ENCODE measurements around the gene SMOC2.
"Not testable (repeated sequence)": the region's sequence is repeated elsewhere in the genome, so short reads cannot be mapped to it uniquely, and the experiment has no call there.

SMOC2 gene

GRCh38 chr6:168676552-168677322, 235.8 kb downstream of the SMOC2 start:
- FAIRE-seq: no peak
- DNase-seq (ENCODE audit: insufficient read length, low spot score): no peak

DNA sequence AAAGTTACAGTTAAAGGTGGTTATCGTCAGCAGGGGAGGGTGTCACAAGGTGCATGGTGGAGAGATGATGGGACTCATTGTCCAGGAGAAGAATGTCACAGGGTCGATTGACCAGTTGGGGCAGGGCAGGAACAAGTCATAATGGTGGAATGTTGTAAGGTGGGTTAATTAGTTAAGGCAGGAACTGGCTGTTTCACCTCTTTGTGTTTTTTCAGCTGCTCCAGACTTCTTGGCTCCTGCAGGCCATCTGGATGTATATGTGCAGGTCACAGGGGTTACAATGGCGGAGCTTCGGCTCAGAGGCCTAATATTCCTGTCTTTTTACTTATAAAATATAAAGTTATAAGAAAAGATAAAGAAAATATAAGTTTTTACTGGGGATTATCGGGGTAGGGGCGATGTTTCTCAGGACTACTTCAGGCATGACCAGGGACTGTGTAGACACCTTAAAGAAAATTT, 236.4 kb downstream of the SMOC2 start:
- FAIRE-seq: not testable (repeated sequence)

More at GRCh38 chr6:168676552-168677322, 235.8 kb downstream of the SMOC2 start:
- TF ChIP-seq POLR2A (IDR thresholded peaks at IDR 0.05; ENCODE audit: low read depth, low read length): no peak

GRCh38 chr6:168678077-168678476, 237.1 kb downstream of the SMOC2 start:
- DNase-seq (ENCODE audit: insufficient read length, low spot score) (no peak), FAIRE-seq (no peak)
- TF ChIP-seq POLR2A (IDR thresholded peaks at IDR 0.05; ENCODE audit: low read depth, low read length): no peak

More for the DNA sequence above, 236.4 kb downstream of the SMOC2 start:
- DNase-seq (ENCODE audit: insufficient read length, low spot score): not testable (repeated sequence)

- no peak for FAIRE-seq
- no peak for DNase-seq (ENCODE audit: insufficient read length, low spot score)
- TF ChIP-seq POLR2A (IDR thresholded peaks at IDR 0.05; ENCODE audit: low read depth, low read length): no peak
Observed at GRCh38 chr6:168678588-168678987, 237.6 kb downstream of the SMOC2 start.

GRCh38 chr6:168681748-168682147, 240.8 kb downstream of the SMOC2 start:
- FAIRE-seq (no peak), DNase-seq (ENCODE audit: insufficient read length, low spot score) (no peak)
- TF ChIP-seq POLR2A (IDR thresholded peaks at IDR 0.05; ENCODE audit: low read depth, low read length): no peak

- TF ChIP-seq POLR2A (IDR thresholded peaks at IDR 0.05; ENCODE audit: low read depth, low read length): no peak
- FAIRE-seq (no peak), DNase-seq (ENCODE audit: insufficient read length, low spot score) (no peak)
Observed at GRCh38 chr6:168683621-168684020, 242.6 kb downstream of the SMOC2 start.

DNA sequence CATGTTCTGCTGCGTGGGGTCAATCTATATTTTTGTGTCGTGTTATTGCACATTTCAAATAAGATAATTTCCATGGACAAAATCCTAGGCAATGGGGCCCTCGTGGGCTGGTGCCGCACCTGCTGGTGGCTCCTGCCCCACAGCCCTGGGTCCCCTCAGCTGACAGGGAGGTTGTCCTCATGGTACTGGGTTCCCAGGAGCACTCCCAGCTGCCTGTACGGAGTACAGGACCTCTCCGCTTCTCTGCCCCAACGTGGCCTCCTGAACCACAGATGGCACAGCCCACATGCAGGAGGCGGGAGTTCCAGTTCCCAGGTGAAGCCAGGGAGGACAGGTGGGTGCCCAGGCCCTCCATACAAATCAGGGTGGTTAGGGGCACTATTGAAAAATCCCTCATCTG, 243.5 kb downstream of the SMOC2 start:
- no peak for TF ChIP-seq POLR2A (IDR thresholded peaks at IDR 0.05; ENCODE audit: low read depth, low read length)
- FAIRE-seq: no peak
- DNase-seq (ENCODE audit: insufficient read length, low spot score): no peak

- no peak for FAIRE-seq
- no peak for TF ChIP-seq POLR2A (IDR thresholded peaks at IDR 0.05; ENCODE audit: low read depth, low read length)
Observed at GRCh38 chr6:168684906-168685305, 243.9 kb downstream of the SMOC2 start.

GRCh38 chr6:168686029-168686738, 245.2 kb downstream of the SMOC2 start:
- DNase-seq (ENCODE audit: insufficient read length, low spot score): no peak
- no peak for TF ChIP-seq POLR2A (IDR thresholded peaks at IDR 0.05; ENCODE audit: low read depth, low read length)
- FAIRE-seq: no peak

More at GRCh38 chr6:168684906-168685305, 243.9 kb downstream of the SMOC2 start:
- no peak for DNase-seq (ENCODE audit: insufficient read length, low spot score)

DNA sequence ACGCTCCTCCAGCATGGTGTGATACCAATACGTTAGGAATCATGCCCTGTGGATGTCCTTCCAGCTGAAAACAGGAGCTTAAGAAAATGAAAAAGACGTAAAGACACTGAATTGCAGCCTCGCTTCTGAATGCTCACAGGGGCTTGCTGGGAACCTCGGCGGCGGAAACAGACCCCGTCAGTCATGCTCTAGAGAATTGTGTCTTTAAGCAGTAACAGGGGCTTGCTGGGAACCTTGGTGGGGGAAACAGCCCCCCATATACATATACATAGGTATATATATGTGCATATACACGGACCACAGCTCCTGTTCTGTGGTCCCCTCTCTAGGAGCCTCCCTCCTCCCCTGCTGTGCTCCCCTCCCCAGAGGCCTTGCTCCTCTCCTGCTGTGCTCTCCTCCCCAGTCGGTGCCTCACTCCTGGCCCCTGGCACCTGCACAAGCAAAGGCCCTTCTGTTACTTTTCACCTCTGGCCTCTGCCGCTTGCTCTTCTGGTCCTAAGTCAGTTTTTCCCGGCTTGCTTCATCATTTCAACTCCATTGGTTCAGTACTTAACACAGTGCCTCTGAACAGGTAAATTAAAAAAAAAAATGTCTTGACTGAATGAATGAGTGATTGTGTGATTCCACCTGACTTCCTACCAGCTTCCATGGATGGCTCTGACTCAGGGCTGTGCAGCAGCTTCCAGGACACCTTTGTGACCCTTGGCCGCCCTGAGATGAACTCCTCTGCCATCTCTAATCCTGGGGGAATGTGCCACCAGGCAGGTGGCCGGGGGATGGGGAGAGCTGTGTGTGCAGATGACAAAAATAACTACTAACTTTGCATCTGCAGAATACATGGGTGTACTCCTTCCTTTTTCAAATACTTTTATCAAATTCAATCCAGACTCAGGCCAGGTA, 246.1 kb downstream of the SMOC2 start:
- no peak for DNase-seq (ENCODE audit: insufficient read length, low spot score)
- no peak for FAIRE-seq
- no peak for TF ChIP-seq POLR2A (IDR thresholded peaks at IDR 0.05; ENCODE audit: low read depth, low read length)

GRCh38 chr6:168690271-168690670, 249.3 kb downstream of the SMOC2 start:
- no peak for FAIRE-seq
- no peak for TF ChIP-seq POLR2A (IDR thresholded peaks at IDR 0.05; ENCODE audit: low read depth, low read length)

DNA sequence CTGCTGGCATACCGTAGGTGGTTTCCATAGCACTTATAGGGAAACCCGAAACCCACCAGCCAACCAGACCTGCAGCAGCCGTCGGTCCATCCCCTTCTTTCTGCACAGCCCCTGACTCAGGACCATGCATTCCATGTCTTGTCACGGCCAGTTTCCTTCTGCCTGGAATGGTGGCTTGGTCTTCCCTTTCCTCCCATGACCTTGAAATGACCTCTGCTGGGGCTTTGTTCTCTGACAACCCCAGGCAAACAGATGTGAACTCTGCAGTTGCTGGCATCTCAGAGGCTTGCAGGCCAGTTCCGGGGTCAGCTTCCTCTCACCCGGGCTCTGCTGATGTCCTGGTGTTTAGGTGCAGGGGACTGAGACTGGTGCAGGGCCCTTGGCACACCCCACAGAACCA, 250.8 kb downstream of the SMOC2 start:
- FAIRE-seq (no peak), DNase-seq (ENCODE audit: insufficient read length, low spot score) (no peak)
- no peak for TF ChIP-seq POLR2A (IDR thresholded peaks at IDR 0.05; ENCODE audit: low read depth, low read length)

More at GRCh38 chr6:168690271-168690670, 249.3 kb downstream of the SMOC2 start:
- no peak for DNase-seq (ENCODE audit: insufficient read length, low spot score)

- FAIRE-seq: no peak
- no peak for TF ChIP-seq POLR2A (IDR thresholded peaks at IDR 0.05; ENCODE audit: low read depth, low read length)
- DNase-seq (ENCODE audit: insufficient read length, low spot score): no peak
Observed at GRCh38 chr6:168692193-168692914, 251.4 kb downstream of the SMOC2 start.

GRCh38 chr6:168692915-168693257, 251.9 kb downstream of the SMOC2 start:
- FAIRE-seq; DNase-seq (ENCODE audit: insufficient read length, low spot score): not testable (repeated sequence)

GRCh38 chr6:168694797-168695196, 253.8 kb downstream of the SMOC2 start:
- FAIRE-seq; DNase-seq (ENCODE audit: insufficient read length, low spot score): not testable (repeated sequence)

Measured in H54 (cell line).